AG10803 (cell line): ENCODE measurements around the gene CAV3.
A peak's percentile ranks its signal among the peaks of the same experiment; 100 is the strongest.

ENCODE experiments used
- DNase-seq: peaks from one replicate; pipeline ENCODE4 v3.0.0; 2010; ENCODE audit warnings: low read depth
- H3K4me3 ChIP-seq: 2 replicates; pipeline ENCODE4 v1.5.1; 2011; ENCODE audit warnings: mild to moderate bottlenecking, low read length, control low read depth
- CTCF ChIP-seq: conservative IDR thresholded peaks from 2 replicates; pipeline ENCODE4 v1.5.1; 2011; ENCODE audit warnings: mild to moderate bottlenecking, low read length, control low read depth, inconsistent platforms

Gene CAV3

GRCh38 chr3:8757551-8758518 lies 24.2 kb downstream of the CAV3 start:
- TF ChIP-seq CTCF = peak; percentile 38
- no peak overlapping the region for H3K4me3 ChIP-seq
- peak; percentile 95 for DNase-seq

GRCh38 chr3:8759038-8759707 lies 25.6 kb downstream of the CAV3 start:
- H3K4me3 ChIP-seq = no peak overlapping the region
- TF ChIP-seq CTCF = no peak
- peak; percentile 62 for DNase-seq

- DNase-seq = no peak
- no peak for TF ChIP-seq CTCF
- no peak overlapping the region for H3K4me3 ChIP-seq
These were observed 26.5 kb downstream of the CAV3 start for GRCh38 chr3:8760091-8760490.

- no peak for DNase-seq
- no peak overlapping the region for H3K4me3 ChIP-seq
- TF ChIP-seq CTCF = no peak
These were observed 26.9 kb downstream of the CAV3 start for GRCh38 chr3:8760506-8760905.

- no peak for DNase-seq
- no peak overlapping the region for H3K4me3 ChIP-seq
These were observed 28.3 kb downstream of the CAV3 start for GRCh38 chr3:8761866-8762265.

GRCh38 chr3:8762607-8763377 lies 29.2 kb downstream of the CAV3 start:
- TF ChIP-seq CTCF = no peak
- peak overlapping the region; percentile 20 for H3K4me3 ChIP-seq
- DNase-seq = no peak

More at GRCh38 chr3:8761866-8762265, 28.3 kb downstream of the CAV3 start:
- TF ChIP-seq CTCF = no peak
